HuH-7 (cell line): ENCODE measurements around the gene KIF26B.

Experiments
- DNase-seq: peaks from one replicate; pipeline ENCODE4 v3.0.0; 2011; ENCODE audit warnings: low spot score

KIF26B gene

GRCh38 chr1:245428681-245429080, 273.9 kb downstream of the KIF26B start:
- no peak for DNase-seq

- DNase-seq: no peak
Observed at GRCh38 chr1:245431706-245432105, 276.9 kb downstream of the KIF26B start.

GRCh38 chr1:245432228-245432875, 277.6 kb downstream of the KIF26B start:
- DNase-seq: no peak

- no peak for DNase-seq
Observed at GRCh38 chr1:245433561-245433960, 278.8 kb downstream of the KIF26B start.

GRCh38 chr1:245434280-245434679, 279.5 kb downstream of the KIF26B start:
- DNase-seq: no peak

GRCh38 chr1:245436407-245436806, 281.6 kb downstream of the KIF26B start:
- DNase-seq: no peak

- DNase-seq: no peak
Observed at GRCh38 chr1:245437369-245438062, 282.7 kb downstream of the KIF26B start.

- no peak for DNase-seq
Observed at GRCh38 chr1:245440922-245441321, 286.1 kb downstream of the KIF26B start.

- DNase-seq: no peak
Observed at GRCh38 chr1:245441689-245442088, 286.9 kb downstream of the KIF26B start.

- no peak for DNase-seq
Observed at GRCh38 chr1:245444147-245444828, 289.5 kb downstream of the KIF26B start.

GRCh38 chr1:245444945-245445344, 290.2 kb downstream of the KIF26B start:
- no peak for DNase-seq

GRCh38 chr1:245448531-245448930, 293.7 kb downstream of the KIF26B start:
- no peak for DNase-seq

- DNase-seq: no peak
Observed at GRCh38 chr1:245448975-245449431, 294.2 kb downstream of the KIF26B start.

GRCh38 chr1:245453541-245453940, 298.8 kb downstream of the KIF26B start:
- DNase-seq: no peak

- DNase-seq: no peak
Observed at GRCh38 chr1:245454051-245454450, 299.3 kb downstream of the KIF26B start.

GRCh38 chr1:245457562-245457961, 302.8 kb downstream of the KIF26B start:
- no peak for DNase-seq

GRCh38 chr1:245458234-245458633, 303.4 kb downstream of the KIF26B start:
- no peak for DNase-seq

- DNase-seq: no peak
Observed at GRCh38 chr1:245458761-245459174, 304.0 kb downstream of the KIF26B start.

- DNase-seq: no peak
Observed at GRCh38 chr1:245459621-245460020, 304.8 kb downstream of the KIF26B start.

GRCh38 chr1:245461681-245462080, 306.9 kb downstream of the KIF26B start:
- DNase-seq: no peak

GRCh38 chr1:245462161-245462560, 307.4 kb downstream of the KIF26B start:
- no peak for DNase-seq

- DNase-seq: no peak
Observed at GRCh38 chr1:245463392-245464165, 308.8 kb downstream of the KIF26B start.
